HG02588 (cell line): ENCODE results near the gene BDKRB1.

Source experiments
- ATAC-seq: cut with Tn5 transposase; IDR thresholded peaks from one replicate; pipeline ENCODE4 v1.9.1; 2021; ENCODE audit warnings: mild to moderate bottlenecking, moderate library complexity; ENCODE audit not compliant: unreplicated experiment

The BDKRB1 gene

GRCh38 chr14:96277890-96278289 lies 21.9 kb downstream of the BDKRB1 start:
- ATAC-seq: no peak

- ATAC-seq: no peak
Measured at GRCh38 chr14:96279564-96279963, 23.6 kb downstream of the BDKRB1 start.

DNA sequence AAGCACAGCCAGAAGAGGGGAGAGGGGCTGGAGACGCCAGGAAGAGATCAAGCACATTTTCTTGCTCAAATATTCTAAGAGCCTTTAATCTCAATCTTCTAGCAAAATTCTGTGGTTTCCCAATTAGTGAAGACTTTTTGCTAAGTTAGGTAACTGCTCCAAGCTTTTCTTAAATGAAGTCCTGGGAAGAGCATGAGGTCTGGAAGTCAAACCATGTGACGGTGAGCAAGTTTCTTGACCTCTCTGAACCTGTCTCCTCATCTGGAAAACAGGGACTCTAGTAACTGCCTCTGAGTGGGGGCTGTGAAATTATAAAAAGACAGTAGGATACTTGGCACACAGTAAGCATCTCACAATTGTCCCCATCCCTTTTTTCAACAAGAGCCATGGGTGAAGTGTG lies 24.1 kb downstream of the BDKRB1 start:
- no peak for ATAC-seq

- ATAC-seq: no peak
Measured at GRCh38 chr14:96281486-96281885, 25.5 kb downstream of the BDKRB1 start.

GRCh38 chr14:96284008-96284407 lies 28.0 kb downstream of the BDKRB1 start:
- no peak for ATAC-seq

DNA sequence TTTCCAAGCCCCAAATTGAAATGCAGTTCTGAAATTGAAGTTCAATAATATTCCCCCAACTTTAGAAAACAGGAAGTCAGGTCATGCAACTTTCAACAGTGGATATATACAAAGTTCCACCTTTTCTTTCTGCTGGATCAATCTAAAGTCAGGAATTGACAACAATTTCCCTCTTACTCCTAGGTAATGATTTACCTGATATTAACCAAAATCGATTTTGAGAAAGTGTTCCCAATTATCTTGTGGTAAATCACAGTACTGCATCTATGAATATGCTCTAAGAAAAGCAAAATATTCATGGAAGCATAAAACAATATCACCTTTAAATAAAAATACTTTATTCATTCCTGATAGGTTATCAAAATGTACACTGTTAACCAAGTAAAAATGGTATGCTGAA lies 28.4 kb downstream of the BDKRB1 start:
- no peak for ATAC-seq

- no peak for ATAC-seq
Measured at GRCh38 chr14:96285667-96286066, 29.7 kb downstream of the BDKRB1 start.

GRCh38 chr14:96286251-96286650 lies 30.2 kb downstream of the BDKRB1 start:
- ATAC-seq: no peak

GRCh38 chr14:96287856-96288255 lies 31.8 kb downstream of the BDKRB1 start:
- no peak for ATAC-seq

GRCh38 chr14:96294246-96294645 lies 38.2 kb downstream of the BDKRB1 start:
- ATAC-seq: no peak

DNA sequence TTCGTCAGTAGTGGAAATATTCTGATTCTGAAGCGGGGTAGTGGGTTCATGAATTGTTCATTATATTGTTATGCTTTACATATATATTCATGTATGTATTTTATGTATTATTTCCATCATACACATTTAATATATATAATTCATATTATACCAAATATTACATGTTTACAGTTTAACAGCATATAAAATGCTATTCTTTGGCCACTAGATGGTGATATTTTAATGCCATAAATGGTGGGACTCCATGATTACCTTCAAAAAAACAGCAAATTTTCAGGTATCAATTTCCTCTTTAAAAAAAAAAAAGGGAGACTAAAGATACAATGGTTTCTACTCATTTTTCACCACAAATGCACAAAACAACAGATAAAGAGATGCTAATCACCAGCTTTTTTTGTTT lies 41.0 kb downstream of the BDKRB1 start:
- no peak for ATAC-seq

DNA sequence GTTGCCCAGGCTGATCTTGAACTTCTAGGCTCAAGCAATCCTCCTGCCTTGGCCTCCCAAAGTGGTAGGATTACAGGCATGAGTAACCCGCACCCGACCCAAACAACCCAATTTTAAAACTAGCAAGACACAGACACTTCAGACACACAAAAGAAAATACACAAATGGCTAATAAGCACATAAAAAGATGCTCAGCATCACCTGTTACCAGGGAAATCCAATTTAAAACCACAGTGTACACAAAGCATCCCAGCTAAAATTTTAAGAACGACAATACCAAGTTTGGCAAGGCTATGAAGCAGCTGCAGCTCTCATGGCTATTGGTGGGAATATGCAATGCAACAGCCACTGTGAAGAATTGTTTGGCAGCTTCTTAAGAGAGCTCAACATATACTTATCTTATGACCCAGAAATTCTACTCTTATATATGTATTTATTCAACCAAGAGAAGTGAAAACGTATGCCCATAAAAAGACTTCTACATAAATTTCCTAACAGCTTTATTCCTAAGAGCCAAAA lies 42.0 kb downstream of the BDKRB1 start:
- no peak for ATAC-seq

GRCh38 chr14:96299441-96299840 lies 43.4 kb downstream of the BDKRB1 start:
- ATAC-seq: no peak

DNA sequence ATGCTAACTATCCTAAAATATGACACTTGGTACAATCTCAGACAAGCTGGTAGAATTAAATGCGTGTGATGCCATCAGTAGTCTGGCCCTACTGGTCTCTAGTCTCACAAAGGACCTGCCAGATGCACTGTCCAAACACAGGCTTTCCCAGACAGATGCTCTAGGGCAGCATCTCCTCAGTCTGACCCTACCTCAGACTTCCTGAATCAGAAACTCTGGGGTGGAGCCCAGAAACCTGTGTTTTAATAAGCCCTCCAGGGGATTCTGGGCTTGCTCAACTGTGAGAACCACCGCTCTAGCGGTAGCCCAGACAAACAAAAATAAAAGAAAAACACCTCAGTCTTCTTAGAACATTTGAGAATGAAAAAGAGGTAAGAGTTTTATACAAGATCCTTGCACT lies 48.0 kb downstream of the BDKRB1 start:
- ATAC-seq: no peak

- no peak for ATAC-seq
Measured at GRCh38 chr14:96304956-96305355, 48.9 kb downstream of the BDKRB1 start.

DNA sequence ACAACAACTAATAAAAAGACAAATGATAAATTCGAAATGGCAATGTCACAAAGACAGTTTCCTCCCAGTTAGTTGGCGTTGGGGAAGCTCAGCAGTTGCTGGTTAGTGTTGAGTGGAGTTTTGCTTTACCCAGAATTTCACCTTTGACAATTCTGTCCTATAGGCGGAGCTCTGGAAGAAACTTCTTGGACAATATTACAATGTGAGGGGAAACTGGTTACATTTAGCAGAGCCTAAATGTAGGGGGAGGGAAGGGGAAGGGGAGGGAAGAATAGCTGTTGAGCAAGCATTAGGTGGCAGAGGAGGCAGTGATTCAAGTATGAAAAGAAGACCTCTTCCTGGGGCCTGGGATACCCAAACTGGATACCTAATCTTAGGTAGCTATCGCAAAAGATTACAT lies 51.4 kb downstream of the BDKRB1 start:
- ATAC-seq: no peak

GRCh38 chr14:96309133-96309895 lies 53.3 kb downstream of the BDKRB1 start:
- ATAC-seq: no peak

- no peak for ATAC-seq
Measured at GRCh38 chr14:96309896-96310330, 53.9 kb downstream of the BDKRB1 start.

DNA sequence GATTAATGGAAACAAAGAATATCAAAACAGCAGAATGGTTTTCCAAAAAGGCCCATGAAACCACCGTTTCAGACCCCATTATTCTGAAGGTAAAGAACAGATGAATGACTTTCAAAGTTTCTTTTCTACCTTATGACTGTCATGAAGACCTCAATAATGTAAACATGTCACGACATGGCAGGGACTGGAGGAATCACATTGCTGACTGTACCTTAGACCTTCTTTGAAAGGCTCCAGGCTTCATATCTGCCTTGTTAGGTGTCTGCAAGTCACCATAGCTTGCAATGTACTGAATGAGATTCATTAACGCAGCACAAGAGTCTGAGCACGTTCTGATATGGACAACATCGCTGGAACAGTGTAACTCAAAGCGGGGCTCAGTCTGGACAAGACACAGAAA lies 54.9 kb downstream of the BDKRB1 start:
- no peak for ATAC-seq
